Measurements from ENCODE around the gene LARGE1.

LARGE1 gene

GRCh38 chr22:33274214-33275072 lies 645.8 kb downstream of the LARGE1 start:
- no peak for DNase-seq

DNA sequence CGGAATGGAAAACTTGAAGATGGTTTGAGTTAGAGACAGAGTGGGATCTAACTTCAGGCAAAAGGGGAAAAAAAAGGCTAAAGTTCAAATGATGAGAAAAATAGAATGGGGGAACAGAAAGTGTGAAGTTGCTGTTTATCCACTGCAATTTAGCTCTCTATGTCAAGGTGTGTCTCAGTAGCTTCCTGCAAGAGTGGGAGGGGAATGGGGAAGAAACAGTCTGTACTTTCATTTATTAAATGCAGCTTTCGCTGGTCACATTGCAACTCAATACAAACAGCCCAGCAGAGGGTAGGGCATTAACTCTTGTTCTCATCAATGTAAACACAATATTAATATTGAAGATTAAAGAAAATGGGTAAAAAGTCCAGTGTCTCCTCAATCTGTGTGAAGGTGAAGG lies 647.4 kb downstream of the LARGE1 start:
- DNase-seq = no peak

DNA sequence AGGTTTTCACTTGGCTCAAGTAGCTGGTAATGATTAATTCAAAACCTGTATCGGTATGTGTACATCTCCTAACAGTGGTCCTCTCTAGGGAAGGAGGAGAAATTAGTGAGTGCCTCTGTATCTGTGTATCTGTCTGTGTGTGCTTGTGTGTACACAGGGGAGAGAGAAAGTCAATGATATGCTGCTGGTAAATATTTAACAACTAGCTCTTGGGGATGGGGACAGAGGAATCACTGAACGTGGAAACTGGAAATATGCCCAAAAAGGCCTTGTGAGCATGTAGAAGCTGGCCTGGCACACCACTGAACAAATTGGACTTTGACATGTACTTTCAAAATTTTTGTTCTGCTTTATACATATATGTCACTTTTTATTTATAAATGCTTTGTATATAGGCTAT lies 648.1 kb downstream of the LARGE1 start:
- DNase-seq = no peak

DNA sequence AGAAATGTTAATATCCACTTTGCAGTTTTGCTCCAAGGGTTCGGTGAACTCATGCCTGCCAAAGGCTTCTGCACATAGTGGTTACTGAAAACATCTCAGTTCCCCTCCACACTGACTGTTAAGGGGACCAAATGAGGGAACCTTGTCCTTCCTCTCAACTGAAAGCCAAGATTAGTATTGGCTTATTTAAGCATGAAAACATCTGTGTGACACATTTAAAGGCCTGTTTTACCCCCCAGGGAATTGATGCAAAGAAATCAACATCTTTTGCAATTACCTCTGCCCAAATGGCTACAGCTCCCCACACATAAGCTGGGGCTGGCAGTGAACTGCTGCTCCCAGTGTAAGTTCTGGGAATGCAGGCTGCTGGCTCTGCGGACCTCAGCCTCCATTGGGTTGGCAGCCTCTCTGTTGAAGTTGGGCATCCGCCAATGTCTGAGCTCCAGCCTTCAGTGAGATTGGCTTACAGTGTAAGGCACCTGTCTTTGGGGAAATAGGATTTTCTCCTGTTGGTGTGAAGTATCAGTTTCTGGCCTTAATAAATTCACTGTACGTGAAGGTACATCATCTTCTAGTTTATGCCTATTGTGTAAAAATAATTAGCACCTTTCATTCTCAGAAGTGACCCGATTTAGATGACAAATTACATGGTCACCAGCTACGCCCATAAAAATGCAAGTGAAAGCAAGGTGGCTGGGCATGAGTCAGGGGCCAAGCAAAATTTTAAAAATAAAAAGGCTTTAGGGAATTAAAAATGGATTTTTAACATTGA lies 648.7 kb downstream of the LARGE1 start:
- no peak for DNase-seq

DNA sequence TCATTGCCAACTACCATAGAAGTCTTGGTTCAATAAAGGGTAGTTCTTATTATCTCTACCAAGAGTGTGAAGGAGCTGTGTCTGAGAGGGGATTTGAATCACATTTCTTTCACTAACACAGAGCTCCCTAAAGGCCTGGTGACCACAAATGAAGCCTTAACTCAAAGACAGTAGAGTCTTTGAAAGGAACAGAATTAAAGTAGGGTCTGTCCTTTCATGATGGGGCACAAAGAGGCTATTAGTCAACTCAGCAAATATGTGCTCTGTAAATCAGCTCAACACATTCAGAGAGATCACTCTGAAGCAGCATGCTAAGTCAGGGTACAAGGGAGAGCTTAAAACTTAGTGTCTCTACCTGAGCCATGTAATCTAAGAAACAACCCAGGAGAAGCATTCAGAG lies 649.7 kb downstream of the LARGE1 start:
- DNase-seq = no peak

GRCh38 chr22:33261699-33262098 lies 658.6 kb downstream of the LARGE1 start:
- no peak for DNase-seq

- no peak for DNase-seq
Observed at GRCh38 chr22:33260498-33260897, 659.8 kb downstream of the LARGE1 start.

GRCh38 chr22:33255791-33256190 lies 664.5 kb downstream of the LARGE1 start:
- DNase-seq = no peak

DNA sequence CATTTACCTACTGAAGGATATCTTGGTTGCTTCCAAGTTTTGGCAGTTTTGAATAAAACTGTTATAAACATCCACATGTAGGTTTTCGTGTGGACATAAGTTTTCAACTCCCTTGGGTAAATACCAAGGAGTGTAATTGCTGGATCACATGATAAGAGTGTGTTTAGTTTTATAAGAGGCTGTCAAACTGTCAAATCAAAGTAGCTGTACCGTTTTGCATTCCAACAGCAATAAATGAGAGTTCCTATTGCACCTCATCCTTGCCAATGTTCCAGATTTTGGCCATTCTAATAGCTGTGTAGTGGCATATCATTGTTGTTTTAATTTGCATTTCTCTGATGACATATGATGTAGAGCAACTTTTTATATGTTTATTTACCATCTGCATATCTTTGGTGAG lies 671.3 kb downstream of the LARGE1 start:
- no peak for DNase-seq

- no peak for DNase-seq
Observed at GRCh38 chr22:33247758-33248157, 672.5 kb downstream of the LARGE1 start.

DNA sequence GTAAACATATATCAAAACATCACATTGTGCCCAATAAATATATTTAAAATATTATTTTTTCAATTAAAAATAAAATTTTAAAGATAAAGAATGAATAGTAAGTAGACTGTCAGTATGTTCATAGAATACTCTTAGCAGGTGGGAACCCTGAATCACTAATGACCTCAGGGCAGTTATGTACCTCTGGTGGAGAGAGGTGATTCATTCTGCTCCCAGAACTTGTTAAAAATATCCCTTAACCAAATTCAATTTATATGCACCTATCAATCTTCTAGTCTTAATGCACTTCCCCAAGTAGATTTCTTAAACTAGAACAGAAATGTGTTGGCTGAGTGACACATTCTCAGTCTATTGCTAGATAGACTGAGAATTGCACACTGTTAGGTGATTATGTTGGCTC lies 678.2 kb downstream of the LARGE1 start:
- DNase-seq = no peak

DNA sequence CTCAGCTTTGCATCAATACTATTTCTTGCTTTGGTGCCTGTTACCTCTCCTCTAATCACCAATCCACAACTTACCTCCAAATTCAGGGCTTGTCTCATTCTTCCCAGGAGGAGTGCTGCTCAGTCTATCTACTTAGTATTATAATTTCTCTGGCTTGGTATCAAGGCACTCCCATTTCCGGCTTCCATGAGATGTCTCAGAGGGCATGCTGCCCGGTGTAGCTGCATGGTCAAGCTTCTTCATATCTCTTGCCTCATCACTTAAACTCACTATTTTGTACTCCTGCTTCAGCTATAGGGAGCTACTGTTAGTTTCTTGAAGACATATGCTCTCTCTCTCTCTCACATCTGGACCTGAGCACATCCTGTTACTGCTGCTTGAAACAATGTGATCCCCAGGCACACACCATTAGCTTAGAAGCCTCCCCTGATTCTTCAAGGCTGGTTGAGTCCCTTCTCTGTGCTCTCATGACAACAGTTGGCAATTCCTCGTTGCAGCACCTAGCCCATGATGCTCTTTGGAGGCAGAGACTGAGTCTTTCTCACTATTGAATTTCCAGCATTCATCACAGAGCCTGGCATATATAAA lies 679.3 kb downstream of the LARGE1 start:
- no peak for DNase-seq

GRCh38 chr22:33232071-33232470 lies 688.2 kb downstream of the LARGE1 start:
- DNase-seq = no peak

GRCh38 chr22:33227791-33228190 lies 692.5 kb downstream of the LARGE1 start:
- DNase-seq = no peak

GRCh38 chr22:33224841-33225240 lies 695.4 kb downstream of the LARGE1 start:
- no peak for DNase-seq

All from activated CD8-positive, alpha-beta memory T cell treated with anti-CD3 and anti-CD28 coated beads, Interleukin-2, amount 50 U/mL, for 4 hours (primary cell).